RWPE1 (cell line): Measurements from ENCODE around the gene ARVCF.

ENCODE experiments used
- CTCF ChIA-PET: fragments of 350-600 bp; sonication (Branson Sonifier 250); formaldehyde crosslinking; extraction: SDS; loops from one replicate; lab custom pipeline; 2021; lab: Yijun Ruan, JAX
- POLR2A ChIA-PET: fragments of 400-600 bp; formaldehyde crosslinking; extraction: SDS; loops from one replicate; lab custom pipeline; 2020; ENCODE audit warnings: antibody characterized with exemption; ENCODE audit not compliant: low non-redundant PET; lab: Yijun Ruan, JAX
- DNase-seq: peaks from one replicate; pipeline ENCODE4 v3.0.0; 2012; ENCODE audit warnings: low spot score
- H3K27ac ChIP-seq: fragments of 450-650 bp; 2 replicates; pipeline ENCODE4 v1.5.1; 2017
- CTCF ChIP-seq: fragments of 450-650 bp; conservative IDR thresholded peaks from 2 replicates; pipeline ENCODE4 v1.5.1; 2017; ENCODE audit warnings: low read depth, mild to moderate bottlenecking

Gene ARVCF

GRCh38 chr22:19959587-19960490 is 56.8 kb downstream of the ARVCF start:
- peak overlapping the region; percentile 78 for H3K27ac ChIP-seq
- ChIA-PET CTCF (no interaction called here), POLR2A (no interaction called here)
- DNase-seq, result no peak
- TF ChIP-seq CTCF, result no peak

GRCh38 chr22:19959043-19959586 is 57.5 kb downstream of the ARVCF start:
- no peak for DNase-seq
- POLR2A ChIA-PET, result interaction anchor here (0.5 to 0.7 kb wide), 2 partner anchors 19 to 148 kb away, joined by 3 to 4 read pairs; no protein-coding TSS in a partner anchor
- no peak for TF ChIP-seq CTCF
- CTCF ChIA-PET, result no interaction called here
- peak overlapping the region; percentile 45 for H3K27ac ChIP-seq

- CTCF ChIA-PET, result no interaction called here
- no peak for TF ChIP-seq CTCF
- peak overlapping the region; percentile 45 for H3K27ac ChIP-seq
- no peak for DNase-seq
- POLR2A ChIA-PET, result interaction anchor here (0.5 to 0.7 kb wide), 2 partner anchors 19 to 149 kb away, joined by 3 to 4 read pairs; no protein-coding TSS in a partner anchor
These were observed 58.3 kb downstream of the ARVCF start for GRCh38 chr22:19958083-19959042.

GRCh38 chr22:19957445-19957844 is 59.2 kb downstream of the ARVCF start:
- POLR2A ChIA-PET, result no interaction called here
- CTCF ChIA-PET, result no interaction called here
- no peak overlapping the region for H3K27ac ChIP-seq
- DNase-seq, result no peak
- TF ChIP-seq CTCF, result no peak

GRCh38 chr22:19955241-19956128 is 61.1 kb downstream of the ARVCF start:
- POLR2A ChIA-PET, result no interaction called here
- CTCF ChIA-PET, result interaction anchor here (0.6 to 2.9 kb wide), 2 partner anchors 174 to 225 kb away, joined by 3 to 9 read pairs; no protein-coding TSS in a partner anchor
- no peak for TF ChIP-seq CTCF
- DNase-seq, result no peak
- peak overlapping the region; percentile 75 for H3K27ac ChIP-seq
